Astrocyte of the spinal cord (primary cell): ENCODE measurements around the gene GPS2.
A peak's percentile ranks its signal among the peaks of the same experiment; 100 is the strongest.

Source experiments
- DNase-seq: peaks from one replicate; pipeline ENCODE4 v3.0.0; 2011; ENCODE audit warnings: low read depth, low spot score
- H3K4me3 ChIP-seq: 2 replicates; pipeline ENCODE4 v1.5.1; 2011; ENCODE audit warnings: low read depth, mild to moderate bottlenecking, low read length, moderate library complexity
- in situ Hi-C: cut with HindIII; loops from 2 replicates; pipeline ENCODE4 v1.10.0; 2017; ENCODE audit warnings: low sequenced_read_pairs
- TF ChIP-seq, protein P1 (sequence below): IDR thresholded peaks from 2 replicates; pipeline ENCODE4 v1.5.1; 2012; ENCODE audit warnings: low read depth, mild to moderate bottlenecking, low read length, inconsistent platforms

Gene GPS2, protein sequence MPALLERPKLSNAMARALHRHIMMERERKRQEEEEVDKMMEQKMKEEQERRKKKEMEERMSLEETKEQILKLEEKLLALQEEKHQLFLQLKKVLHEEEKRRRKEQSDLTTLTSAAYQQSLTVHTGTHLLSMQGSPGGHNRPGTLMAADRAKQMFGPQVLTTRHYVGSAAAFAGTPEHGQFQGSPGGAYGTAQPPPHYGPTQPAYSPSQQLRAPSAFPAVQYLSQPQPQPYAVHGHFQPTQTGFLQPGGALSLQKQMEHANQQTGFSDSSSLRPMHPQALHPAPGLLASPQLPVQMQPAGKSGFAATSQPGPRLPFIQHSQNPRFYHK

GRCh38 chr17:7314719-7315569 is at the start of gene GPS2:
Gene GPS2 (minus strand): TSS chr17:7315360. CDS start chr17:7315052, 308 bp downstream.
- peak within 1 kb of the TSS; percentile 59 for H3K4me3 ChIP-seq
- in situ Hi-C loops, result no loop called here
- peak; percentile 81 for DNase-seq
- TF ChIP-seq, protein P1, sequence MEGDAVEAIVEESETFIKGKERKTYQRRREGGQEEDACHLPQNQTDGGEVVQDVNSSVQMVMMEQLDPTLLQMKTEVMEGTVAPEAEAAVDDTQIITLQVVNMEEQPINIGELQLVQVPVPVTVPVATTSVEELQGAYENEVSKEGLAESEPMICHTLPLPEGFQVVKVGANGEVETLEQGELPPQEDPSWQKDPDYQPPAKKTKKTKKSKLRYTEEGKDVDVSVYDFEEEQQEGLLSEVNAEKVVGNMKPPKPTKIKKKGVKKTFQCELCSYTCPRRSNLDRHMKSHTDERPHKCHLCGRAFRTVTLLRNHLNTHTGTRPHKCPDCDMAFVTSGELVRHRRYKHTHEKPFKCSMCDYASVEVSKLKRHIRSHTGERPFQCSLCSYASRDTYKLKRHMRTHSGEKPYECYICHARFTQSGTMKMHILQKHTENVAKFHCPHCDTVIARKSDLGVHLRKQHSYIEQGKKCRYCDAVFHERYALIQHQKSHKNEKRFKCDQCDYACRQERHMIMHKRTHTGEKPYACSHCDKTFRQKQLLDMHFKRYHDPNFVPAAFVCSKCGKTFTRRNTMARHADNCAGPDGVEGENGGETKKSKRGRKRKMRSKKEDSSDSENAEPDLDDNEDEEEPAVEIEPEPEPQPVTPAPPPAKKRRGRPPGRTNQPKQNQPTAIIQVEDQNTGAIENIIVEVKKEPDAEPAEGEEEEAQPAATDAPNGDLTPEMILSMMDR, result no peak

- DNase-seq, result no peak
- in situ Hi-C loops, result no loop called here
- TF ChIP-seq, protein P1, result no peak
- no peak overlapping the region for H3K4me3 ChIP-seq
These were observed 48.2 kb upstream of the GPS2 start for GRCh38 chr17:7363311-7363710.

- no peak for DNase-seq
- TF ChIP-seq, protein P1, result no peak
- no peak overlapping the region for H3K4me3 ChIP-seq
- in situ Hi-C loops, result no loop called here
These were observed 46.7 kb upstream of the GPS2 start for GRCh38 chr17:7361906-7362305.

DNA sequence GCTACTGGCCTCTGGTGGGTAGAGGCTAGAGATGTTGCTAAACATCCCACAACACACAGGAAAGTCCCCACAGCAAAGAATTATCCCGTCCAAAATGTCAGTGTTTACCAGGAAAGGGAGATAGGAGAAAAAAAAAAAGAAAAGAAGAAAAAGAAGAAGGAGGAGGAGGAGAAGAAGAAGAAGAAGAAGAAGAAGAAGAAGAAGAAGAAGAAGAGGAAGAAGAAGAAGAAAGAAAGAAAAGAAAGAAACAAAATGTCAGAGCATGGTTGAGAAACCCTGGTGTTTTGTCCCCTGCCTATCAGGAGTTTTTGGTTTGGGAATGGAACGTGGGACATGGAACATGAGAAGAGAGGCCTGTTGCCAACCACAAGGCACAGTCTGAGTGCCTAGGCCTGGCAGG is 42.2 kb upstream of the GPS2 start:
- in situ Hi-C loops, result no loop called here
- H3K4me3 ChIP-seq, result no peak overlapping the region
- DNase-seq, result no peak
- TF ChIP-seq, protein P1, result no peak

- DNase-seq, result no peak
- TF ChIP-seq, protein P1, result no peak
- in situ Hi-C loops, result no loop called here
- H3K4me3 ChIP-seq, result no peak overlapping the region
These were observed 41.6 kb upstream of the GPS2 start for GRCh38 chr17:7356756-7357155.

DNA sequence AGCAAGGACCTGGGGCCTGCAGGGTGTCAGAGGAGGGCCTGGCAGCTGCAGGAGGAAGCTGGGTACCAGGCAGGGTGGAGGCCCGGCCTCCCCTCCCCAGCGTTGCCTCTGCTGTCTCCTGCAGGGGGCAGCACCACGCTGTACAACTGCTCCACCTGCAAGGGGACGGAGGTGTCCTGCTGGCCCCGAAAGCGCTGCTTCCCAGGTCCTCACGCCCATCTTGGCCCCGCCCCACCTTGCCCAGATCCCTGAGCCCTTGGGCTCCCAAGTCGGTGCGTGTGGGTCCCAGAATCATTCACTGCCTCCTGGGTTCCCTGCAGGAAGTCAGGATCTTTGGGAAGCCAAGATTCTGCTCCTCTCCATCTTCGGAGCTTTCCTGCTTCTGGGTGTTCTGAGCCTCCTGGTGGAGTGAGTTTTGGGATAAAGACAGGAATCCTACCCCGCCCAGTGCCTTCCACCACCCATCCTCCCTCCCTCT is 41.0 kb upstream of the GPS2 start:
- in situ Hi-C loops, result no loop called here

More for the DNA sequence above, 41.0 kb upstream of the GPS2 start:
- H3K4me3 ChIP-seq, result no peak overlapping the region
- TF ChIP-seq, protein P1, result peak; percentile 89
- peak; percentile 56 for DNase-seq
